Measurements from ENCODE around the gene XPC.

The XPC gene

GRCh38 chr3:14156843-14157561 lies 21.4 kb downstream of the XPC start:
- no peak for DNase-seq (ENCODE audit: low read depth)
- no peak for TF ChIP-seq CTCF (IDR thresholded peaks at IDR 0.05; ENCODE audit: low read length, missing control alignments)
- H3K4me3 ChIP-seq (replicated peaks; ENCODE audit: low read depth, low read length): no peak overlapping the region

GRCh38 chr3:14156201-14156600 lies 22.2 kb downstream of the XPC start:
- no peak for DNase-seq (ENCODE audit: low read depth)
- TF ChIP-seq CTCF (IDR thresholded peaks at IDR 0.05; ENCODE audit: low read length, missing control alignments): no peak
- H3K4me3 ChIP-seq (replicated peaks; ENCODE audit: low read depth, low read length): no peak overlapping the region

GRCh38 chr3:14154895-14155440 lies 23.4 kb downstream of the XPC start:
- no peak for TF ChIP-seq CTCF (IDR thresholded peaks at IDR 0.05; ENCODE audit: low read length, missing control alignments)
- no peak overlapping the region for H3K4me3 ChIP-seq (replicated peaks; ENCODE audit: low read depth, low read length)
- DNase-seq (ENCODE audit: low read depth): no peak

- no peak for DNase-seq (ENCODE audit: low read depth)
- no peak for TF ChIP-seq CTCF (IDR thresholded peaks at IDR 0.05; ENCODE audit: low read length, missing control alignments)
- H3K4me3 ChIP-seq (replicated peaks; ENCODE audit: low read depth, low read length): no peak overlapping the region
Observed at GRCh38 chr3:14154276-14154675, 24.1 kb downstream of the XPC start.

GRCh38 chr3:14153663-14154062 lies 24.7 kb downstream of the XPC start:
- TF ChIP-seq CTCF (IDR thresholded peaks at IDR 0.05; ENCODE audit: low read length, missing control alignments): no peak
- no peak overlapping the region for H3K4me3 ChIP-seq (replicated peaks; ENCODE audit: low read depth, low read length)
- no peak for DNase-seq (ENCODE audit: low read depth)

GRCh38 chr3:14152963-14153355 lies 25.4 kb downstream of the XPC start:
- H3K4me3 ChIP-seq (replicated peaks; ENCODE audit: low read depth, low read length): no peak overlapping the region
- TF ChIP-seq CTCF (IDR thresholded peaks at IDR 0.05; ENCODE audit: low read length, missing control alignments): no peak
- DNase-seq (ENCODE audit: low read depth): no peak

Measured in fibroblast of pulmonary artery (primary cell).